H9 (cell line): ENCODE results near the gene FAXC. TPM values are rescaled to one million over a fixed set of nuclear protein-coding genes. Genes with fewer than 3 reads are reported as not detected.

ENCODE experiments used
- DNase-seq: peaks from one replicate; pipeline ENCODE4 v3.0.0-alpha.2; 2017
- H2AFZ ChIP-seq: one replicate; pipeline ENCODE4 v1.6.1; 2013; ENCODE audit warnings: mild to moderate bottlenecking, low read length, control low read depth, moderate library complexity
- H2AK5ac ChIP-seq: 2 replicates; pipeline ENCODE4 v1.6.1; 2013; ENCODE audit warnings: low read length, control low read depth, mixed read lengths; ENCODE audit not compliant: insufficient read length
- H2BK120ac ChIP-seq: one replicate; pipeline ENCODE4 v1.6.1; 2013; ENCODE audit warnings: low read depth, mild to moderate bottlenecking, low read length, control low read depth, inconsistent platforms; ENCODE audit not compliant: poor library complexity, severe bottlenecking
- H2BK12ac ChIP-seq: 2 replicates; pipeline ENCODE4 v1.6.1; 2013; ENCODE audit warnings: low read length, control low read depth, mixed read lengths, low read depth; ENCODE audit not compliant: insufficient read length
- H2BK15ac ChIP-seq: 2 replicates; pipeline ENCODE4 v1.6.1; 2013; ENCODE audit warnings: low read depth, low read length, control low read depth
- H2BK20ac ChIP-seq: one replicate; pipeline ENCODE4 v1.6.1; 2013; ENCODE audit warnings: low read depth, mild to moderate bottlenecking, low read length, control low read depth, inconsistent platforms; ENCODE audit not compliant: poor library complexity, severe bottlenecking
- H2BK5ac ChIP-seq: 2 replicates; pipeline ENCODE4 v1.6.1; 2013; ENCODE audit warnings: low read length, control low read depth, mixed read lengths; ENCODE audit not compliant: insufficient read length
- H3K14ac ChIP-seq: 2 replicates; pipeline ENCODE4 v1.6.1; 2013; ENCODE audit warnings: low read length, control low read depth; ENCODE audit not compliant: insufficient read depth
- H3K18ac ChIP-seq: 2 replicates; pipeline ENCODE4 v1.6.1; 2013; ENCODE audit warnings: low read depth, mild to moderate bottlenecking, mixed read lengths, low read length, control low read depth; ENCODE audit not compliant: insufficient read length
- H3K23ac ChIP-seq: 2 replicates; pipeline ENCODE4 v1.6.1; 2013; ENCODE audit warnings: low read length, control low read depth, mixed read lengths, low read depth; ENCODE audit not compliant: insufficient read length
- H3K23me2 ChIP-seq: 2 replicates; pipeline ENCODE4 v1.6.1; 2013; ENCODE audit warnings: low read depth, mild to moderate bottlenecking, mixed read lengths, low read length, control low read depth; ENCODE audit not compliant: insufficient read length, poor library complexity, severe bottlenecking
- H3K27ac ChIP-seq: 2 replicates; pipeline ENCODE4 v1.5.1; 2013; ENCODE audit warnings: low read length, control low read depth, mixed read lengths, low read depth; ENCODE audit not compliant: insufficient read length
- H3K27me3 ChIP-seq: 2 replicates; pipeline ENCODE4 v1.6.1; 2013; ENCODE audit warnings: low read length, control low read depth, inconsistent platforms; ENCODE audit not compliant: insufficient read depth
- H3K4ac ChIP-seq: 2 replicates; pipeline ENCODE4 v1.6.1; 2013; ENCODE audit warnings: low read depth, mild to moderate bottlenecking, control low read depth, inconsistent platforms, low read length, moderate library complexity
- H3K4me1 ChIP-seq: 2 replicates; pipeline ENCODE4 v1.6.1; 2013; ENCODE audit warnings: low read length, control low read depth, inconsistent platforms; ENCODE audit not compliant: insufficient read depth
- H3K4me2 ChIP-seq: 2 replicates; pipeline ENCODE4 v1.6.1; 2013; ENCODE audit warnings: low read length, control low read depth, mixed read lengths; ENCODE audit not compliant: insufficient read length, insufficient read depth
- H3K56ac ChIP-seq: 2 replicates; pipeline ENCODE4 v1.6.1; 2013; ENCODE audit warnings: low read depth, mild to moderate bottlenecking, mixed read lengths, low read length, control low read depth; ENCODE audit not compliant: insufficient read length
- H3K79me1 ChIP-seq: 2 replicates; pipeline ENCODE4 v1.6.1; 2013; ENCODE audit warnings: low read depth, mild to moderate bottlenecking, moderate library complexity, low read length, control low read depth, inconsistent platforms; ENCODE audit not compliant: insufficient read depth, poor library complexity, severe bottlenecking
- H3K79me2 ChIP-seq: 2 replicates; pipeline ENCODE4 v1.6.1; 2013; ENCODE audit warnings: low read length, control low read depth, inconsistent platforms; ENCODE audit not compliant: insufficient read depth
- H3K9ac ChIP-seq: 2 replicates; pipeline ENCODE4 v1.6.1; 2013; ENCODE audit warnings: low read length, control low read depth, mixed read lengths; ENCODE audit not compliant: insufficient read length; ENCODE audit errors: extremely low read depth
- H3K9me3 ChIP-seq: one replicate; pipeline ENCODE4 v1.6.1; 2013; ENCODE audit warnings: low read depth, low read length, inconsistent platforms; ENCODE audit not compliant: control insufficient read depth
- H3T11ph ChIP-seq: one replicate; pipeline ENCODE4 v1.6.1; 2013; ENCODE audit warnings: mild to moderate bottlenecking, low read length, control low read depth, inconsistent platforms
- H4K20me1 ChIP-seq: one replicate; pipeline ENCODE4 v1.6.1; 2013; ENCODE audit not compliant: control insufficient read depth, insufficient read length, insufficient read depth
- H4K5ac ChIP-seq: 2 replicates; pipeline ENCODE4 v1.6.1; 2013; ENCODE audit warnings: low read depth, mild to moderate bottlenecking, mixed read lengths, low read length, control low read depth; ENCODE audit not compliant: insufficient read length
- H4K8ac ChIP-seq: replicated peaks from 2 replicates; pipeline ENCODE4 v1.6.1; 2013; ENCODE audit warnings: low read length, control low read depth, mixed read lengths, low read depth; ENCODE audit not compliant: insufficient read length
- H4K91ac ChIP-seq: 2 replicates; pipeline ENCODE4 v1.6.1; 2013; ENCODE audit warnings: low read depth, mild to moderate bottlenecking, moderate library complexity, mixed read lengths, low read length, control low read depth; ENCODE audit not compliant: insufficient read length
- H3K27ac Mint-ChIP-seq, 3 experiments: 2 replicates in 2 of 3; 3 replicates in 1 of 3; pipeline ENCODE4 v1.8.0; 2020 to 2021; ENCODE audit warnings: mixed read lengths in 3 of 3, mild to moderate bottlenecking in 1 of 3, moderate library complexity in 1 of 3
- H3K27me3 Mint-ChIP-seq: 2 replicates; pipeline ENCODE4 v1.8.0; 2021; ENCODE audit warnings: low read depth, mild to moderate bottlenecking, moderate library complexity, mixed read lengths
- H3K36me3 Mint-ChIP-seq, 3 experiments: 2 replicates in 2 of 3; 3 replicates in 1 of 3; pipeline ENCODE4 v1.8.0; 2020 to 2021; ENCODE audit warnings: low read depth in 3 of 3, mixed read lengths in 3 of 3; ENCODE audit not compliant: insufficient read depth in 1 of 3
- H3K4me1 Mint-ChIP-seq, 2 experiments: 2 replicates each; pipeline ENCODE4 v1.8.0; 2020; ENCODE audit warnings: mixed read lengths in 2 of 2
- H3K4me3 Mint-ChIP-seq, 2 experiments: 2 replicates in 1 of 2; 3 replicates in 1 of 2; pipeline ENCODE4 v1.8.0; 2020 to 2021; ENCODE audit warnings: mild to moderate bottlenecking in 2 of 2, mixed read lengths in 2 of 2, moderate library complexity in 1 of 2
- H3K9me3 Mint-ChIP-seq, 2 experiments: 2 replicates in 1 of 2; 3 replicates in 1 of 2; pipeline ENCODE4 v1.8.0; 2020; ENCODE audit warnings: mild to moderate bottlenecking in 2 of 2, mixed read lengths in 2 of 2, moderate library complexity in 1 of 2
- WGBS: extraction: QIAGEN DNeasy Blood & Tissue Kit; methylation state at CpG from one replicate; pipeline ENCODE4 v1.1.7; 2013; ENCODE audit warnings: missing lambda C conversion rate, low lambda C conversion rate, mixed read lengths; ENCODE audit not compliant: insufficient read length; ENCODE audit errors: extremely low coverage; 5-methylcytosine and 5-hydroxymethylcytosine counted together
- total RNA-seq: library from RNA; stranded (reverse); gene quantifications from 2 replicates; pipeline ENCODE4 v1.2.1, GENCODE V29; 2021
- TF ChIP-seq, protein P1 (sequence below): fragments of 200-600 bp; sonication (generic); conservative IDR thresholded peaks from 3 replicates; pipeline ENCODE4 v1.8.0; 2021; ENCODE audit warnings: antibody characterized with exemption, mild to moderate bottlenecking

Gene FAXC
- total RNA-seq, 1 experiment from 2014 or later = 17.2 TPM

DNA sequence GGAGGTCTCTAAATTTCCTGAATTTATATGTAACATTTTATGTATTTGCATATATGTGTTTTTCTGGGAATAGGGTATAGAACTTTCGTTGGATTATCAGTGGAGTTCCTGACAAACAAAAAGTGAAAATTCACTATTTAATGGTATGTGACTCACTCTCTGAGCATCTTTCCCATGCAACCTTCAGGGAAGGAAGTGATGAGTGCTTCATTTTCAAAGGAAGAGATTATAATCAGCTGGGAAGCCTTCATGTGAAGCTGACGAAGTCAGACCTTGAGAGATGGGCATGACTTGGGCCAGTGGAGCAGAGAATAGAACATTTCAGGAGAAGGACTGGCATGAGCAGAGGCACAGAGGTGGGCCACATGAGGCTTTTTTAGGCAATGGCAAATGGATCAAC lies 72.7 kb downstream of the FAXC start:
- TF ChIP-seq, protein P1, sequence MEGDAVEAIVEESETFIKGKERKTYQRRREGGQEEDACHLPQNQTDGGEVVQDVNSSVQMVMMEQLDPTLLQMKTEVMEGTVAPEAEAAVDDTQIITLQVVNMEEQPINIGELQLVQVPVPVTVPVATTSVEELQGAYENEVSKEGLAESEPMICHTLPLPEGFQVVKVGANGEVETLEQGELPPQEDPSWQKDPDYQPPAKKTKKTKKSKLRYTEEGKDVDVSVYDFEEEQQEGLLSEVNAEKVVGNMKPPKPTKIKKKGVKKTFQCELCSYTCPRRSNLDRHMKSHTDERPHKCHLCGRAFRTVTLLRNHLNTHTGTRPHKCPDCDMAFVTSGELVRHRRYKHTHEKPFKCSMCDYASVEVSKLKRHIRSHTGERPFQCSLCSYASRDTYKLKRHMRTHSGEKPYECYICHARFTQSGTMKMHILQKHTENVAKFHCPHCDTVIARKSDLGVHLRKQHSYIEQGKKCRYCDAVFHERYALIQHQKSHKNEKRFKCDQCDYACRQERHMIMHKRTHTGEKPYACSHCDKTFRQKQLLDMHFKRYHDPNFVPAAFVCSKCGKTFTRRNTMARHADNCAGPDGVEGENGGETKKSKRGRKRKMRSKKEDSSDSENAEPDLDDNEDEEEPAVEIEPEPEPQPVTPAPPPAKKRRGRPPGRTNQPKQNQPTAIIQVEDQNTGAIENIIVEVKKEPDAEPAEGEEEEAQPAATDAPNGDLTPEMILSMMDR = no peak
- H3K18ac ChIP-seq = no peak overlapping the region
- no CpG with 5 or more reads among the region's 2 CpGs for WGBS

More for the DNA sequence above, 72.7 kb downstream of the FAXC start:
- no peak overlapping the region for H2AK5ac ChIP-seq
- no peak overlapping the region for H3T11ph ChIP-seq
- no peak overlapping the region for H2BK120ac ChIP-seq
- H4K20me1 ChIP-seq = no peaks in the 10 kb centered on the region
- H3K79me2 ChIP-seq = no peaks in the 10 kb centered on the region
- H4K91ac ChIP-seq = no peak overlapping the region
- no peak overlapping the region for H3K4me2 ChIP-seq
- peaks cover 0 to 13% (median 2%) of the 10 kb centered on the region in 3 experiments; a peak in 3 of 7 replicates for H3K36me3 Mint-ChIP-seq
- no peak overlapping the region for H3K56ac ChIP-seq
- H3K9ac ChIP-seq = no peak overlapping the region
- no peaks in the 10 kb centered on the region for H3K79me1 ChIP-seq
- H2BK12ac ChIP-seq = no peak overlapping the region
- H3K27ac Mint-ChIP-seq = no peak overlapping the region
- no peak overlapping the region for H3K14ac ChIP-seq
- no peaks in the 10 kb centered on the region for H3K9me3 ChIP-seq
- no peak overlapping the region for H3K23ac ChIP-seq
- H2BK5ac ChIP-seq = no peak overlapping the region
- no peaks in the 10 kb centered on the region for H3K27me3 ChIP-seq
- no peak overlapping the region for H3K4ac ChIP-seq
- H3K27me3 Mint-ChIP-seq = no peaks in the 10 kb centered on the region
- H4K8ac ChIP-seq = no peak overlapping the region
- no peaks in the 10 kb centered on the region for H3K9me3 Mint-ChIP-seq
- H3K27ac ChIP-seq = no peak overlapping the region
- no peak for DNase-seq
- H3K4me3 Mint-ChIP-seq = no peak overlapping the region
- H3K4me1 ChIP-seq = no peaks in the 10 kb centered on the region
- no peak overlapping the region for H2BK15ac ChIP-seq
- H2BK20ac ChIP-seq = no peak overlapping the region
- H2AFZ ChIP-seq = no peak overlapping the region
- H3K23me2 ChIP-seq = no peaks in the 10 kb centered on the region
- peaks cover 0 to 5% of the 10 kb centered on the region in 2 experiments; a peak in 2 of 4 replicates for H3K4me1 Mint-ChIP-seq
- H4K5ac ChIP-seq = no peak overlapping the region
